ENCODE results near the gene ASCC1. TPM values are rescaled to one million over a fixed set of nuclear protein-coding genes. Genes with fewer than 3 reads are reported as not detected.

The ASCC1 gene
- total RNA-seq, 1 experiment from 2014 or later = 51.3 TPM

DNA sequence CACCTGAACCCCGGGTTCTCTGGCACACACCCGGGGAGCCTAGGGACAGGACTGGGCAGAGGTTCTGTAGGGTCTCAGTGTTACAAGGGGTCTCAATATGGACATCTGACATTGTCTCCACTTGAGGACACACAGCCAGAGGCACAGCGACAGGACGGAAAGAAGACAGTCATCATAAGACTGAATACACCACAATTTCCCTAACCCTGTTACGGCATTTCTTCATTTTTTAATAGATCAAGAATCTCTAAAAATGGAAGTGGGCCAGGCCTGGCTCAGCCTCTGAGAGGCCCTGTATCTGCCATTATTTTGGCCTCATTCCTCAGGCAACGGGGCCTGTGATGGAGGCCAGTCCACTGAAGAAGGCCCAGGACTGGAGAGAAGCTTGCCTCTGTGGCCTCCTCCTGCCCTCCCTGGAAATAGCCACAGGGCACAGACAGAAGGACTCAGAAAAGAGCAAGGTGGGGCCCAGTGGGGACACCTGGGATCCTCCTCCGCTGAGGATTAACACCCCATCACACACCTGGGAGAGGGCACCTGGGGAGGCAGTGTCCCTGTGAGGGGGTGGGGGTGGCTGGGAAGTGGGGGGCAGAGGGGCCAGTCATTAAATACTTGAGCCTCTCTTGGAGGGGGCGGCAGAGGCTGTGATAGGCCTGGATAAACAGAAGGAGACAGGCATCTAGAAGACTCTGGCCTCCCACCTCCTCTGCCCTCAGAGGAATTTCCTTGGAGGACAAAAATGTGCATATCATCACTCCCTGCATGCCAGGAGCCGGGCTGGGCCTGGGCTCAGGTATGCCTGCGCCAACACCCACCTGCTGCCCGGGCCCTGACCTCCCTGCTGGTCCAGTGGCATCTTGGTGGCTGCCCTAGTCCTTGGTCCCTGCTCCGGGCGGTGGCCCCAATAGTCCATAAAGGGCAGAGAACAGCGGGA, 135.8 kb downstream of the ASCC1 start:
- Mint-ChIP-seq H3K4me3 (ENCODE audit: low read depth, unreplicated experiment) (peak overlapping the region; percentile 15), H3K4me1 (ENCODE audit: low read depth, unreplicated experiment) (peaks cover 71% of the 10 kb centered on the region), H3K36me3 (ENCODE audit: insufficient read depth, unreplicated experiment) (peaks cover 23% of the 10 kb centered on the region), H3K27ac (ENCODE audit: unreplicated experiment) (peak overlapping the region; percentile 97), H3K9me3 (ENCODE audit: low read depth, unreplicated experiment) (no peaks in the 10 kb centered on the region), H3K27me3 (ENCODE audit: unreplicated experiment) (no peaks in the 10 kb centered on the region)
- intact Hi-C loops (cut with micrococcal nuclease; ENCODE audit: unreplicated experiment) = no loop called here
- CTCF ChIA-PET = interaction anchor here (1.5 kb wide), 1 partner anchor 10 kb away, joined by 5 read pairs; no protein-coding TSS in a partner anchor
- peak; percentile 92 for DNase-seq
- BruUV-seq (replicated peaks) = no TSS peak
- TF ChIP-seq, protein P1, sequence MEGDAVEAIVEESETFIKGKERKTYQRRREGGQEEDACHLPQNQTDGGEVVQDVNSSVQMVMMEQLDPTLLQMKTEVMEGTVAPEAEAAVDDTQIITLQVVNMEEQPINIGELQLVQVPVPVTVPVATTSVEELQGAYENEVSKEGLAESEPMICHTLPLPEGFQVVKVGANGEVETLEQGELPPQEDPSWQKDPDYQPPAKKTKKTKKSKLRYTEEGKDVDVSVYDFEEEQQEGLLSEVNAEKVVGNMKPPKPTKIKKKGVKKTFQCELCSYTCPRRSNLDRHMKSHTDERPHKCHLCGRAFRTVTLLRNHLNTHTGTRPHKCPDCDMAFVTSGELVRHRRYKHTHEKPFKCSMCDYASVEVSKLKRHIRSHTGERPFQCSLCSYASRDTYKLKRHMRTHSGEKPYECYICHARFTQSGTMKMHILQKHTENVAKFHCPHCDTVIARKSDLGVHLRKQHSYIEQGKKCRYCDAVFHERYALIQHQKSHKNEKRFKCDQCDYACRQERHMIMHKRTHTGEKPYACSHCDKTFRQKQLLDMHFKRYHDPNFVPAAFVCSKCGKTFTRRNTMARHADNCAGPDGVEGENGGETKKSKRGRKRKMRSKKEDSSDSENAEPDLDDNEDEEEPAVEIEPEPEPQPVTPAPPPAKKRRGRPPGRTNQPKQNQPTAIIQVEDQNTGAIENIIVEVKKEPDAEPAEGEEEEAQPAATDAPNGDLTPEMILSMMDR (IDR thresholded peaks at IDR 0.05; ENCODE audit: unreplicated experiment) = no peak

DNA sequence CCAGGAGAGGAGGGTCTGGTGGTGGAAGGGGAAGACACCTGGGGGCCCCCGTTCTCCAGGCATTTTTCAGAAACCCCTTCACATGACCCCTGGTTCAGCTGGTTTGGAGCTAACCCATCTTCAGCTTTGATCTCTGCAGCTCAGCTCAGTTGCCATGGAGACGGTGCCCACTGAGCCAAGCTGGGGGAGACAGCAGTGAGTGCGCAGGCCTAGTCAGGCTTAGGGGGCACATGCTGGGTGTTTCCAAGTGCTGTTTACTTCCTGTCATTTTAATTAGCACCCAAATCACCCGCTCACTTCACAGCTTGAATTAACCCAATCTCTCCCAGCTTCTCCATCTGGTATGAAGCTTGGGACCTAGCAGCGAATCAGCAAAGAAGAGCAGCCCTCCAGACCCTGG, 136.7 kb downstream of the ASCC1 start:
- TF ChIP-seq, protein P1 (IDR thresholded peaks at IDR 0.05; ENCODE audit: unreplicated experiment) = no peak
- intact Hi-C loops (cut with micrococcal nuclease; ENCODE audit: unreplicated experiment) = no loop called here
- CTCF ChIA-PET = interaction anchor here (0.6 kb wide), 1 partner anchor 117 kb away, joined by 8 read pairs; no protein-coding TSS in a partner anchor

DNA sequence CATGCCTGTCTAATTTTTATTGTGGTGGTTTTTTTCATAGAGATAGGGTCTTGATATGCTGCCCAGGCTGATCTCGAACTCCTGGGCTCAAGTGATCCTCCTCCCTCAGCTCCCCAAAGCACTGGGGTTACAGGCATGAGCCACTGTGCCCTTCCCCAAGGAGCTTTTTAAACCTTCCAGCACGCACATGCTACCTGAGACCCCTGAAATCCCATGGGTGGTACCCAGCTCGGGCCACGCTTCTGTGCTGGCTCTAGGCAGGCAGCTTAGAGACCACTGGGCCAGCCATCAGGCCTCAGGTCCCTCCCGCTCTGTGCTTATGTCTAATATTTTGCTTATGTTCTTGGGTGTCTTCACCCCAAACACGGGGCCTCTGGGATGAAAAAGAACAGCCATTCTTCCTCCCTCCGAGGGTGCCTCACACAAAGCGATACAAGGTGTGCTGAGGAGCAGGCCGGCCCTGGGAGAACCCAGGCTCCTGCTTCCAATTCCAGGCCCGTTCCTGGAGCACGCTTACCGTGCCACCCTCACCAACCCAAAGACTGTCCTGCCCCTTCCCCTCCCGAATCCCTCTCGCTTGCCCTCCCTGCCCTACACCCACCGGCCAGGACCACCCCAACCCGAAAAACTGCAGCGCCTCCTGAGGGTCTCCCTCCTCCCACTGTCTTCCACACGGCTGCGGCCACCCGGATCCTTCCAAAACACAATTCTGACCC, 138.6 kb downstream of the ASCC1 start:
- H3K27ac Mint-ChIP-seq (ENCODE audit: unreplicated experiment) = peak overlapping the region; percentile 53
- CTCF ChIA-PET = interaction anchor here (0.6 kb wide), 1 partner anchor 262 kb away, joined by 3 read pairs; no protein-coding TSS in a partner anchor

More for the DNA sequence above, 136.7 kb downstream of the ASCC1 start:
- peaks cover 23% of the 10 kb centered on the region for H3K36me3 Mint-ChIP-seq (ENCODE audit: insufficient read depth, unreplicated experiment)
- H3K27me3 Mint-ChIP-seq (ENCODE audit: unreplicated experiment) = no peaks in the 10 kb centered on the region
- no peak overlapping the region for H3K4me3 Mint-ChIP-seq (ENCODE audit: low read depth, unreplicated experiment)
- no TSS peak for BruUV-seq (replicated peaks)
- DNase-seq = no peak
- peaks cover 67% of the 10 kb centered on the region for H3K4me1 Mint-ChIP-seq (ENCODE audit: low read depth, unreplicated experiment)
- H3K9me3 Mint-ChIP-seq (ENCODE audit: low read depth, unreplicated experiment) = no peaks in the 10 kb centered on the region
- H3K27ac Mint-ChIP-seq (ENCODE audit: unreplicated experiment) = peak overlapping the region; percentile 97

DNA sequence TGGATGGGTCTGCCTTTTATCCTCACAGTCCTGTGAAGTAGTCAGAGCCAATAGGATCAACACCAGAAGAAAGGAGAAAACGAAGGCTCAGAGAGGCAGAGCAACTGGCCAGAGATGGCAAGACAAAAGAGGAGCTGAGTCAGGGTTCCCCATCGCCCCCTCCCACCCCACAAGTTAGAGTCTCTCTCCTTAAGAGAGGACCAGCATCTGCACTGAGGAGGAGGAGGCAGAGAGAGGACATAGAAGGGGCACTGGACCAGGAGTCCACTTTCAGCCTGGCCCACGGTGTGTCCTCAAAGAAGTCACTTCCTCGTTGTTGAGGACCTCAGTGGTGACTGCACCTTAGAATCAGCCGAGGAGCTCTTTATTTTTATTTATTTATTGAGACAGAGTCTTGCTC, 139.3 kb downstream of the ASCC1 start:
- intact Hi-C loops (cut with micrococcal nuclease; ENCODE audit: unreplicated experiment) = no loop called here

More for the DNA sequence above, 138.6 kb downstream of the ASCC1 start:
- BruUV-seq (replicated peaks) = no TSS peak
- TF ChIP-seq, protein P1 (IDR thresholded peaks at IDR 0.05; ENCODE audit: unreplicated experiment) = no peak
- DNase-seq = no peak
- intact Hi-C loops (cut with micrococcal nuclease; ENCODE audit: unreplicated experiment) = no loop called here
- peaks cover 21% of the 10 kb centered on the region for H3K36me3 Mint-ChIP-seq (ENCODE audit: insufficient read depth, unreplicated experiment)
- H3K4me1 Mint-ChIP-seq (ENCODE audit: low read depth, unreplicated experiment) = peaks cover 52% of the 10 kb centered on the region
- H3K4me3 Mint-ChIP-seq (ENCODE audit: low read depth, unreplicated experiment) = no peak overlapping the region
- H3K27me3 Mint-ChIP-seq (ENCODE audit: unreplicated experiment) = no peaks in the 10 kb centered on the region
- H3K9me3 Mint-ChIP-seq (ENCODE audit: low read depth, unreplicated experiment) = no peaks in the 10 kb centered on the region

More for the DNA sequence above, 139.3 kb downstream of the ASCC1 start:
- DNase-seq = no peak
- H3K27me3 Mint-ChIP-seq (ENCODE audit: unreplicated experiment) = no peaks in the 10 kb centered on the region
- H3K4me3 Mint-ChIP-seq (ENCODE audit: low read depth, unreplicated experiment) = no peak overlapping the region
- CTCF ChIA-PET = interaction anchor here (0.6 kb wide), 1 partner anchor 263 kb away, joined by 3 read pairs; no protein-coding TSS in a partner anchor
- BruUV-seq (replicated peaks) = no TSS peak
- no peaks in the 10 kb centered on the region for H3K9me3 Mint-ChIP-seq (ENCODE audit: low read depth, unreplicated experiment)
- H3K36me3 Mint-ChIP-seq (ENCODE audit: insufficient read depth, unreplicated experiment) = peaks cover 20% of the 10 kb centered on the region
- H3K4me1 Mint-ChIP-seq (ENCODE audit: low read depth, unreplicated experiment) = peaks cover 45% of the 10 kb centered on the region
- no peak overlapping the region for H3K27ac Mint-ChIP-seq (ENCODE audit: unreplicated experiment)
- TF ChIP-seq, protein P1 (IDR thresholded peaks at IDR 0.05; ENCODE audit: unreplicated experiment) = no peak
